NCI-H1417 (cell line): ENCODE measurements around the gene GMPPB.
"Not testable (repeated sequence)": the region's sequence is repeated elsewhere in the genome, so short reads cannot be mapped to it uniquely, and the experiment has no call there.

Experiments
- DNase-seq, 3 experiments: peaks; one replicate each; lab custom pipeline; 2025; lab: John Stamatoyannopoulos, UW

GMPPB gene

GRCh38 chr3:49691481-49691880 lies 32.3 kb downstream of the GMPPB start:
- not testable (repeated sequence) for DNase-seq

GRCh38 chr3:49690856-49691255 lies 32.9 kb downstream of the GMPPB start:
- DNase-seq = not testable (repeated sequence)

GRCh38 chr3:49689908-49690624 lies 33.7 kb downstream of the GMPPB start:
- DNase-seq = not testable (repeated sequence)

GRCh38 chr3:49689046-49689907 lies 34.5 kb downstream of the GMPPB start, which contains the start of the genes MST1 and RNF123:
MST1 (minus strand) TSS chr3:49689474; CDS start chr3:49688691, 783 bp downstream.
RNF123 (plus strand) TSS chr3:49689557; CDS start chr3:49691166, 1,609 bp downstream.
- no peak for DNase-seq

- DNase-seq = not testable (repeated sequence)
Measured at GRCh38 chr3:49688338-49689045, 35.3 kb downstream of the GMPPB start.

GRCh38 chr3:49687424-49687795 lies 36.3 kb downstream of the GMPPB start:
- not testable (repeated sequence) for DNase-seq

- not testable (repeated sequence) for DNase-seq
Measured at GRCh38 chr3:49686769-49687423, 36.9 kb downstream of the GMPPB start.

GRCh38 chr3:49686346-49686745 lies 37.4 kb downstream of the GMPPB start:
- DNase-seq = not testable (repeated sequence)

GRCh38 chr3:49685846-49686245 lies 37.9 kb downstream of the GMPPB start:
- DNase-seq = not testable (repeated sequence)

- not testable (repeated sequence) for DNase-seq
Measured at GRCh38 chr3:49685103-49685502, 38.6 kb downstream of the GMPPB start.

GRCh38 chr3:49684453-49684852 lies 39.3 kb downstream of the GMPPB start:
- not testable (repeated sequence) for DNase-seq

GRCh38 chr3:49683162-49683561 lies 40.6 kb downstream of the GMPPB start:
- DNase-seq = no peak

GRCh38 chr3:49681543-49681942 lies 42.2 kb downstream of the GMPPB start:
- no peak for DNase-seq

- no peak for DNase-seq
Measured at GRCh38 chr3:49681232-49681522, 42.6 kb downstream of the GMPPB start.

- DNase-seq = no peak
Measured at GRCh38 chr3:49680493-49681231, 43.1 kb downstream of the GMPPB start.

GRCh38 chr3:49675912-49676311 lies 47.8 kb downstream of the GMPPB start:
- no peak for DNase-seq

- no peak for DNase-seq
Measured at GRCh38 chr3:49674497-49674983, 49.2 kb downstream of the GMPPB start.

GRCh38 chr3:49673715-49674496 lies 49.8 kb downstream of the GMPPB start, which contains the start of gene APEH:
APEH (plus strand) TSS chr3:49674351; CDS start chr3:49674402, 51 bp downstream.
- DNase-seq = no peak

GRCh38 chr3:49673121-49673714 lies 50.5 kb downstream of the GMPPB start:
- DNase-seq = no peak
